GM18873 (cell line): ENCODE results near the gene COL25A1.
A peak's percentile ranks its signal among the peaks of the same experiment; 100 is the strongest.
"Not testable (repeated sequence)": the region's sequence is repeated elsewhere in the genome, so short reads cannot be mapped to it uniquely, and the experiment has no call there.

ENCODE experiments used
- ATAC-seq: cut with Tn5 transposase; IDR thresholded peaks from one replicate; pipeline ENCODE4 v1.9.1; 2021; ENCODE audit warnings: mild to moderate bottlenecking, moderate library complexity, moderate number of reproducible peaks; ENCODE audit not compliant: unreplicated experiment, low FRiP score

Gene COL25A1

GRCh38 chr4:108933925-108934324, 368.5 kb downstream of the COL25A1 start:
- not testable (repeated sequence) for ATAC-seq

- no peak for ATAC-seq
Measured at GRCh38 chr4:108933046-108933445, 369.4 kb downstream of the COL25A1 start.

GRCh38 chr4:108931926-108932325, 370.5 kb downstream of the COL25A1 start:
- ATAC-seq, result no peak

GRCh38 chr4:108930186-108930585, 372.3 kb downstream of the COL25A1 start:
- no peak for ATAC-seq

- no peak for ATAC-seq
Measured at GRCh38 chr4:108926781-108927180, 375.7 kb downstream of the COL25A1 start.

- no peak for ATAC-seq
Measured at GRCh38 chr4:108926061-108926460, 376.4 kb downstream of the COL25A1 start.

- ATAC-seq, result no peak
Measured at GRCh38 chr4:108922191-108922590, 380.3 kb downstream of the COL25A1 start.

GRCh38 chr4:108920395-108921087, 381.9 kb downstream of the COL25A1 start:
- no peak for ATAC-seq

- no peak for ATAC-seq
Measured at GRCh38 chr4:108919226-108919893, 383.1 kb downstream of the COL25A1 start.

- no peak for ATAC-seq
Measured at GRCh38 chr4:108917255-108917654, 385.2 kb downstream of the COL25A1 start.

GRCh38 chr4:108916638-108917037, 385.8 kb downstream of the COL25A1 start:
- no peak for ATAC-seq

- no peak for ATAC-seq
Measured at GRCh38 chr4:108906866-108907367, 395.5 kb downstream of the COL25A1 start.

- no peak for ATAC-seq
Measured at GRCh38 chr4:108906006-108906405, 396.5 kb downstream of the COL25A1 start.

GRCh38 chr4:108903464-108904221, 398.8 kb downstream of the COL25A1 start:
- ATAC-seq, result no peak

GRCh38 chr4:108902769-108903168, 399.7 kb downstream of the COL25A1 start:
- ATAC-seq, result peak; percentile 82

GRCh38 chr4:108901291-108901690, 401.2 kb downstream of the COL25A1 start:
- no peak for ATAC-seq

GRCh38 chr4:108900018-108900580, 402.4 kb downstream of the COL25A1 start:
- no peak for ATAC-seq

GRCh38 chr4:108893468-108893867, 409.0 kb downstream of the COL25A1 start:
- ATAC-seq, result no peak

- no peak for ATAC-seq
Measured at GRCh38 chr4:108891896-108892590, 410.4 kb downstream of the COL25A1 start.

- ATAC-seq, result no peak
Measured at GRCh38 chr4:108890484-108890881, 412.0 kb downstream of the COL25A1 start.
